Endothelial cell (in vitro differentiated cells): Measurements from ENCODE around the gene CHIC2. TPM values are rescaled to one million over a fixed set of nuclear protein-coding genes. Genes with fewer than 3 reads are reported as not detected.

Source experiments
- DNase-seq: peaks from one replicate; pipeline ENCODE4 v3.0.0; 2021; ENCODE audit warnings: low spot score
- H3K27ac Mint-ChIP-seq: one replicate; pipeline ENCODE4 v1.8.0; 2021; ENCODE audit warnings: mixed read lengths, inconsistent platforms; ENCODE audit not compliant: unreplicated experiment
- H3K27me3 Mint-ChIP-seq: one replicate; pipeline ENCODE4 v1.8.0; 2021; ENCODE audit warnings: mild to moderate bottlenecking, moderate library complexity, mixed read lengths, inconsistent platforms; ENCODE audit not compliant: unreplicated experiment
- H3K36me3 Mint-ChIP-seq: one replicate; pipeline ENCODE4 v1.8.0; 2021; ENCODE audit warnings: mild to moderate bottlenecking, low read depth, mixed read lengths, inconsistent platforms; ENCODE audit not compliant: unreplicated experiment
- H3K4me1 Mint-ChIP-seq: one replicate; pipeline ENCODE4 v1.8.0; 2021; ENCODE audit warnings: mild to moderate bottlenecking, mixed read lengths, inconsistent platforms; ENCODE audit not compliant: unreplicated experiment
- H3K4me3 Mint-ChIP-seq: one replicate; pipeline ENCODE4 v1.8.0; 2021; ENCODE audit warnings: mild to moderate bottlenecking, mixed read lengths, inconsistent platforms; ENCODE audit not compliant: unreplicated experiment
- H3K9me3 Mint-ChIP-seq: one replicate; pipeline ENCODE4 v1.8.0; 2021; ENCODE audit warnings: mixed read lengths, inconsistent platforms; ENCODE audit not compliant: unreplicated experiment
- CTCF ChIP-seq: fragments of 200-600 bp; sonication (generic); IDR thresholded peaks from one replicate; pipeline ENCODE4 v1.5.0; 2021; ENCODE audit warnings: antibody characterized with exemption; ENCODE audit not compliant: unreplicated experiment
- total RNA-seq: library from RNA; stranded (reverse); fragmentation: NEBNext Ultra II Directional; extraction: Animal tissue kit (Norgen Biotek cat#: 25700); gene quantifications from one replicate; pipeline ENCODE4 v1.2.1, GENCODE V29; 2021; ENCODE audit not compliant: unreplicated experiment

The CHIC2 gene
- total RNA-seq, 1 donor from 2014 or later: 33.1 TPM

GRCh38 chr4:54014666-54015160, 49.7 kb downstream of the CHIC2 start:
- no peak overlapping the region for H3K27ac Mint-ChIP-seq
- no peak for TF ChIP-seq CTCF
- H3K4me3 Mint-ChIP-seq: no peak overlapping the region
- no peak for DNase-seq
- H3K9me3 Mint-ChIP-seq: no peaks in the 10 kb centered on the region
- H3K27me3 Mint-ChIP-seq: no peaks in the 10 kb centered on the region
- H3K36me3 Mint-ChIP-seq: peaks cover 5% of the 10 kb centered on the region
- peaks cover 2% of the 10 kb centered on the region for H3K4me1 Mint-ChIP-seq

GRCh38 chr4:54011201-54011600, 53.2 kb downstream of the CHIC2 start:
- Mint-ChIP-seq H3K4me1 (peaks cover 2% of the 10 kb centered on the region), H3K36me3 (peaks cover 10% of the 10 kb centered on the region), H3K9me3 (no peaks in the 10 kb centered on the region), H3K4me3 (no peak overlapping the region), H3K27me3 (no peaks in the 10 kb centered on the region), H3K27ac (no peak overlapping the region)
- DNase-seq: no peak
- no peak for TF ChIP-seq CTCF

GRCh38 chr4:54006755-54007154, 57.6 kb downstream of the CHIC2 start:
- peaks cover 13% of the 10 kb centered on the region for H3K36me3 Mint-ChIP-seq
- no peak overlapping the region for H3K4me3 Mint-ChIP-seq
- DNase-seq: no peak
- H3K27ac Mint-ChIP-seq: no peak overlapping the region
- no peak for TF ChIP-seq CTCF
- no peaks in the 10 kb centered on the region for H3K27me3 Mint-ChIP-seq
- no peaks in the 10 kb centered on the region for H3K9me3 Mint-ChIP-seq
- peaks cover under 1% of the 10 kb centered on the region for H3K4me1 Mint-ChIP-seq

GRCh38 chr4:54005475-54005874, 58.9 kb downstream of the CHIC2 start:
- H3K27ac Mint-ChIP-seq: no peak overlapping the region
- no peaks in the 10 kb centered on the region for H3K27me3 Mint-ChIP-seq
- no peak overlapping the region for H3K4me3 Mint-ChIP-seq
- no peak for TF ChIP-seq CTCF
- peaks cover 11% of the 10 kb centered on the region for H3K36me3 Mint-ChIP-seq
- H3K4me1 Mint-ChIP-seq: peaks cover 8% of the 10 kb centered on the region
- no peaks in the 10 kb centered on the region for H3K9me3 Mint-ChIP-seq
- DNase-seq: no peak

- Mint-ChIP-seq H3K9me3 (no peaks in the 10 kb centered on the region), H3K4me1 (peaks cover 15% of the 10 kb centered on the region), H3K27ac (no peak overlapping the region), H3K36me3 (peaks cover 8% of the 10 kb centered on the region), H3K4me3 (no peak overlapping the region), H3K27me3 (no peaks in the 10 kb centered on the region)
- TF ChIP-seq CTCF: no peak
- DNase-seq: no peak
Observed at GRCh38 chr4:54004463-54004862, 59.9 kb downstream of the CHIC2 start.
